Glutamatergic neuron (in vitro differentiated cells): ENCODE data around the gene DENND5B. TPM values are rescaled to one million over a fixed set of nuclear protein-coding genes. Genes with fewer than 3 reads are reported as not detected.

Experiments used
- DNase-seq: peaks from one replicate; pipeline ENCODE4 v3.0.0; 2022
- H3K27ac Mint-ChIP-seq: one replicate; pipeline ENCODE4 v1.8.0; 2020; ENCODE audit warnings: mild to moderate bottlenecking, mixed read lengths, inconsistent platforms; ENCODE audit not compliant: unreplicated experiment
- H3K27me3 Mint-ChIP-seq: one replicate; pipeline ENCODE4 v1.8.0; 2020; ENCODE audit warnings: mild to moderate bottlenecking, moderate library complexity, mixed read lengths, inconsistent platforms; ENCODE audit not compliant: unreplicated experiment
- H3K36me3 Mint-ChIP-seq: one replicate; pipeline ENCODE4 v1.8.0; 2020; ENCODE audit warnings: mild to moderate bottlenecking, mixed read lengths, inconsistent platforms; ENCODE audit not compliant: unreplicated experiment
- H3K4me1 Mint-ChIP-seq: one replicate; pipeline ENCODE4 v1.8.0; 2020; ENCODE audit warnings: mild to moderate bottlenecking, low read depth, mixed read lengths, inconsistent platforms; ENCODE audit not compliant: unreplicated experiment
- H3K4me3 Mint-ChIP-seq: one replicate; pipeline ENCODE4 v1.8.0; 2020; ENCODE audit warnings: mild to moderate bottlenecking, mixed read lengths, inconsistent platforms; ENCODE audit not compliant: unreplicated experiment
- H3K9me3 Mint-ChIP-seq: one replicate; pipeline ENCODE4 v1.8.0; 2020; ENCODE audit warnings: mild to moderate bottlenecking, moderate library complexity, mixed read lengths, inconsistent platforms; ENCODE audit not compliant: unreplicated experiment
- total RNA-seq: library from RNA; stranded (reverse); fragmentation: NEBNext Ultra II Directional; extraction: Animal tissue kit (Norgen Biotek cat#: 25700); gene quantifications from one replicate; pipeline ENCODE4 v1.2.1, GENCODE V29; 2021; ENCODE audit not compliant: unreplicated experiment
- TF ChIP-seq, protein P1 (sequence below): fragments of 200-600 bp; sonication (generic); IDR thresholded peaks from one replicate; pipeline ENCODE4 v1.5.0; 2021; ENCODE audit not compliant: partially characterized antibody, unreplicated experiment

DENND5B gene
- total RNA-seq, 1 donor from 2014 or later = 45.6 TPM

GRCh38 chr12:31514912-31515311 lies 76.0 kb downstream of the DENND5B start:
- TF ChIP-seq, protein P1, sequence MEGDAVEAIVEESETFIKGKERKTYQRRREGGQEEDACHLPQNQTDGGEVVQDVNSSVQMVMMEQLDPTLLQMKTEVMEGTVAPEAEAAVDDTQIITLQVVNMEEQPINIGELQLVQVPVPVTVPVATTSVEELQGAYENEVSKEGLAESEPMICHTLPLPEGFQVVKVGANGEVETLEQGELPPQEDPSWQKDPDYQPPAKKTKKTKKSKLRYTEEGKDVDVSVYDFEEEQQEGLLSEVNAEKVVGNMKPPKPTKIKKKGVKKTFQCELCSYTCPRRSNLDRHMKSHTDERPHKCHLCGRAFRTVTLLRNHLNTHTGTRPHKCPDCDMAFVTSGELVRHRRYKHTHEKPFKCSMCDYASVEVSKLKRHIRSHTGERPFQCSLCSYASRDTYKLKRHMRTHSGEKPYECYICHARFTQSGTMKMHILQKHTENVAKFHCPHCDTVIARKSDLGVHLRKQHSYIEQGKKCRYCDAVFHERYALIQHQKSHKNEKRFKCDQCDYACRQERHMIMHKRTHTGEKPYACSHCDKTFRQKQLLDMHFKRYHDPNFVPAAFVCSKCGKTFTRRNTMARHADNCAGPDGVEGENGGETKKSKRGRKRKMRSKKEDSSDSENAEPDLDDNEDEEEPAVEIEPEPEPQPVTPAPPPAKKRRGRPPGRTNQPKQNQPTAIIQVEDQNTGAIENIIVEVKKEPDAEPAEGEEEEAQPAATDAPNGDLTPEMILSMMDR = no peak
- peaks cover 2% of the 10 kb centered on the region for H3K27me3 Mint-ChIP-seq
- H3K36me3 Mint-ChIP-seq = no peaks in the 10 kb centered on the region
- no peak for DNase-seq
- H3K27ac Mint-ChIP-seq = no peak overlapping the region
- no peaks in the 10 kb centered on the region for H3K9me3 Mint-ChIP-seq
- H3K4me1 Mint-ChIP-seq = peaks cover 20% of the 10 kb centered on the region
- no peak overlapping the region for H3K4me3 Mint-ChIP-seq

DNA sequence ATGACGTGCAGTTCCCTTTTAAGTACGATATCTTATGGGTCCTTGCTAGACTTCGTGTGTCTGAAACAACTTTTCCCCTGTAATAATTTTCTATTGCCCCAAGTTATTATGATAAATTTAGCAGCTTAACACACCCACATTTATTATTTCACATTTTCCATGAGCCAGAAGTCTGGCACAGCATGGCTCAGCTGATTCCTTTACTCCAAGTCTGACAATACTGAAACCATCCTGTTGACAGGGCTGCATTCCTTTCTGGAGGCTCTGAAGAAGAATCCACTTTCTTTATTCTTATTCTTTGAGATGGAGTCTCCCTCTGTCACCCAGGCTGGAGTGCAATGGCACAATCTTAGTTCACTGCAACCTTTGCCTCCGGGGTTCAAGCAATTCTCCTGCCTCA lies 80.9 kb downstream of the DENND5B start:
- H3K4me1 Mint-ChIP-seq = no peaks in the 10 kb centered on the region
- H3K9me3 Mint-ChIP-seq = no peaks in the 10 kb centered on the region
- H3K36me3 Mint-ChIP-seq = no peaks in the 10 kb centered on the region
- TF ChIP-seq, protein P1 = no peak
- DNase-seq = no peak
- H3K27ac Mint-ChIP-seq = no peak overlapping the region
- peaks cover 4% of the 10 kb centered on the region for H3K27me3 Mint-ChIP-seq
- no peak overlapping the region for H3K4me3 Mint-ChIP-seq

GRCh38 chr12:31508436-31509150 lies 82.3 kb downstream of the DENND5B start:
- H3K4me3 Mint-ChIP-seq = no peak overlapping the region
- DNase-seq = no peak

GRCh38 chr12:31507966-31508365 lies 83.0 kb downstream of the DENND5B start:
- H3K27me3 Mint-ChIP-seq = peaks cover 2% of the 10 kb centered on the region
- no peaks in the 10 kb centered on the region for H3K4me1 Mint-ChIP-seq
- no peak overlapping the region for H3K4me3 Mint-ChIP-seq
- no peak overlapping the region for H3K27ac Mint-ChIP-seq
- no peak for DNase-seq
- TF ChIP-seq, protein P1 = no peak
- no peaks in the 10 kb centered on the region for H3K9me3 Mint-ChIP-seq
- H3K36me3 Mint-ChIP-seq = no peaks in the 10 kb centered on the region

More at GRCh38 chr12:31508436-31509150, 82.3 kb downstream of the DENND5B start:
- TF ChIP-seq, protein P1 = no peak
- peaks cover 4% of the 10 kb centered on the region for H3K27me3 Mint-ChIP-seq
- H3K36me3 Mint-ChIP-seq = no peaks in the 10 kb centered on the region
- H3K9me3 Mint-ChIP-seq = no peaks in the 10 kb centered on the region
- H3K27ac Mint-ChIP-seq = no peak overlapping the region
- no peaks in the 10 kb centered on the region for H3K4me1 Mint-ChIP-seq

GRCh38 chr12:31506515-31507306 lies 84.2 kb downstream of the DENND5B start:
- TF ChIP-seq, protein P1 = no peak
- Mint-ChIP-seq H3K4me3 (no peak overlapping the region), H3K27ac (no peak overlapping the region), H3K4me1 (no peaks in the 10 kb centered on the region), H3K9me3 (no peaks in the 10 kb centered on the region), H3K27me3 (peaks cover 2% of the 10 kb centered on the region), H3K36me3 (no peaks in the 10 kb centered on the region)
- DNase-seq = no peak
